ENCODE measurements around the gene ABTB2. TPM values are rescaled to one million over a fixed set of nuclear protein-coding genes. Genes with fewer than 3 reads are reported as not detected.

Gene ABTB2
- total and polyA plus RNA-seq, 2 experiments from 2014 or later = 12.4 to 14.3 TPM

DNA sequence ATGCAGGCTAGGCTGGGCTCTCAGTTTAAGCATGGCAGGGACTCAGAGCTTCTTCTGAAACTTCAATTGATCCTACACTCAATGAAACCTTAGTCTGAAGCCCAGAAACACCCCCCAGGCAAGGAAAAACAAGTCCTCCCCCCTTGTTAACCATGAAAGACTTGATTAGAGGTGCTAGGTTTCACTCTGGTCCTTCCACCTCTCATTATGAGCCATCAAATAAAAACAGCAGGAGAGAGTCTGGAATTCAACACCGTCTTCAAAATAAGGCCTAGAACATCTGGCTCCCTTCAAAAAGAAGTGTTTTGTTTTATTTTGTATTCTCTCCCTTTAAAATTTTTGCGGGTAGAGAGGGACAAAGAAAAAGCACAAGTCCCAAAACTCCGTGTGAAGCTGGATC, 156.7 kb downstream of the ABTB2 start:
- Histone ChIP-seq H3K27me3 (no peaks in the 10 kb centered on the region), H3K9me2 (replicated peaks; ENCODE audit: insufficient read depth) (no peaks in the 10 kb centered on the region), H3K4me1 (ENCODE audit: insufficient read depth) (peaks cover 5% of the 10 kb centered on the region), H3K36me3 (replicated peaks; ENCODE audit: insufficient read depth, low read depth) (no peaks in the 10 kb centered on the region), H3K27ac (no peak overlapping the region), H3K4me2 (no peak overlapping the region), H4K20me1 (ENCODE audit: insufficient read depth, poor library complexity, severe bottlenecking) (no peaks in the 10 kb centered on the region), H3K79me2 (no peaks in the 10 kb centered on the region), H3K4me3 (no peak overlapping the region), H2AFZ (no peak overlapping the region), H3K9me3 (ENCODE audit: low read depth) (no peaks in the 10 kb centered on the region)
- DNase-seq (ENCODE audit: low spot score) = no peak
- WGBS (ENCODE audit: low lambda C conversion rate, missing lambda C conversion rate) = 59% methylated on average over 3 of the region's 3 CpGs
- TF ChIP-seq EZH2 (IDR thresholded peaks at IDR 0.05; ENCODE audit: borderline replicate concordance) (no peak), CTCF (IDR thresholded peaks at IDR 0.05; ENCODE audit: poor library complexity) (no peak), EZH2phosphoT487 (IDR thresholded peaks at IDR 0.05; ENCODE audit: low read depth, severe bottlenecking, unreplicated experiment) (no peak)

DNA sequence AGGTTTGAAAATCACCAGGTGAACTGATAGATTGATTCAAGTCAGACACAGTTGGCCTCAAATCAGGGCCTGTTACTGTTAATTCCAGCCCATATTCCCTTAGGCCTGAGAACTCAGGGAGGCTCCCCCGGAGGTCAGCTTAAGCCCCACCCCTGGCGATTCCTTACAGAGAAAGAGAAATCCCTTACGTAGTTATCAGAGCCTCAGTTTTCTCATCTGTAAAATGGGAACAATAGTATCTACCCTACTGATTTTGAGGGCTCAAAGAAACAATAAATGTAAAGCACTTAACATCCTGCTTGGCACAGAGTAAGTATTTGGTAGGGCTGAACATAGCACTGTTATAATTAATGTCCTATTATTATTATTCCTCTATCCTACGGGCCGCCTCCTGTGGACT, 158.3 kb downstream of the ABTB2 start:
- H3K4me3 ChIP-seq = no peak overlapping the region
- H3K27me3 ChIP-seq = no peaks in the 10 kb centered on the region
- no peaks in the 10 kb centered on the region for H3K79me2 ChIP-seq
- H3K9me2 ChIP-seq (replicated peaks; ENCODE audit: insufficient read depth) = no peaks in the 10 kb centered on the region
- no peak for TF ChIP-seq EZH2phosphoT487 (IDR thresholded peaks at IDR 0.05; ENCODE audit: low read depth, severe bottlenecking, unreplicated experiment)
- TF ChIP-seq EZH2 (IDR thresholded peaks at IDR 0.05; ENCODE audit: borderline replicate concordance) = no peak
- TF ChIP-seq CTCF (IDR thresholded peaks at IDR 0.05; ENCODE audit: poor library complexity) = no peak
- no peaks in the 10 kb centered on the region for H4K20me1 ChIP-seq (ENCODE audit: insufficient read depth, poor library complexity, severe bottlenecking)
- no peak overlapping the region for H3K27ac ChIP-seq
- H2AFZ ChIP-seq = no peak overlapping the region
- peaks cover 2% of the 10 kb centered on the region for H3K4me1 ChIP-seq (ENCODE audit: insufficient read depth)
- WGBS (ENCODE audit: low lambda C conversion rate, missing lambda C conversion rate) = 74% methylated on average over 5 of the region's 5 CpGs
- H3K36me3 ChIP-seq (replicated peaks; ENCODE audit: insufficient read depth, low read depth) = no peaks in the 10 kb centered on the region
- DNase-seq (ENCODE audit: low spot score) = no peak
- H3K4me2 ChIP-seq = no peak overlapping the region
- no peaks in the 10 kb centered on the region for H3K9me3 ChIP-seq (ENCODE audit: low read depth)

GRCh38 chr11:34198523-34198922, 159.3 kb downstream of the ABTB2 start:
- Histone ChIP-seq H3K36me3 (replicated peaks; ENCODE audit: insufficient read depth, low read depth) (no peaks in the 10 kb centered on the region), H4K20me1 (ENCODE audit: insufficient read depth, poor library complexity, severe bottlenecking) (no peaks in the 10 kb centered on the region), H3K9me3 (ENCODE audit: low read depth) (no peaks in the 10 kb centered on the region), H3K27me3 (no peaks in the 10 kb centered on the region), H3K4me2 (no peak overlapping the region), H3K4me1 (ENCODE audit: insufficient read depth) (no peaks in the 10 kb centered on the region), H3K4me3 (no peak overlapping the region), H3K79me2 (no peaks in the 10 kb centered on the region), H2AFZ (no peak overlapping the region), H3K9me2 (replicated peaks; ENCODE audit: insufficient read depth) (no peaks in the 10 kb centered on the region), H3K27ac (no peak overlapping the region)
- no peak for TF ChIP-seq EZH2 (IDR thresholded peaks at IDR 0.05; ENCODE audit: borderline replicate concordance)
- TF ChIP-seq EZH2phosphoT487 (IDR thresholded peaks at IDR 0.05; ENCODE audit: low read depth, severe bottlenecking, unreplicated experiment) = no peak
- TF ChIP-seq CTCF (IDR thresholded peaks at IDR 0.05; ENCODE audit: poor library complexity) = no peak
- WGBS (ENCODE audit: low lambda C conversion rate, missing lambda C conversion rate) = 97% methylated on average over 6 of the region's 6 CpGs
- DNase-seq (ENCODE audit: low spot score) = no peak

DNA sequence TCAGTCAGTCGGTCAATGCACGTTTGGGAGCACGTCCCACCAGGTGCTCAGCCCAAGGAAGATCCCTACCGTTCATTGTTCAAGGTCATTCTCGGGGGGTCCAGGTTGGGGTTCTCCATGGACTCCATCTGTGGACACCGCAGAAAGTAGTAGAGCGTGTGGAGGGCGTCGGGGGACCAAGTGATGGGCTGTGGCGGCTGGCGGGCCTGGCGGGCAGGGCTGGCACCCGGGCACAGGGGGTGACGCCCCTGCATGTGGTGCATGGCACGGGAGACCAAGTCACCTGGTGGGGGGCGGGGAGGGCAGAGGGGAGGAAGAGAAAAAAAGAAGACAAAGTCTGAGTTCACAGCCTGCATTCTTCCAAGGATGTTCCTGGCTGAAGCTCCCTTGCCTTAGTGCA, 160.6 kb downstream of the ABTB2 start:
- Histone ChIP-seq H2AFZ (no peak overlapping the region), H3K27me3 (no peaks in the 10 kb centered on the region), H3K79me2 (no peaks in the 10 kb centered on the region), H4K20me1 (ENCODE audit: insufficient read depth, poor library complexity, severe bottlenecking) (no peaks in the 10 kb centered on the region), H3K36me3 (replicated peaks; ENCODE audit: insufficient read depth, low read depth) (no peaks in the 10 kb centered on the region), H3K9me3 (ENCODE audit: low read depth) (no peaks in the 10 kb centered on the region), H3K9me2 (replicated peaks; ENCODE audit: insufficient read depth) (no peaks in the 10 kb centered on the region), H3K27ac (no peak overlapping the region), H3K4me2 (no peak overlapping the region), H3K4me3 (no peak overlapping the region), H3K4me1 (ENCODE audit: insufficient read depth) (peaks cover 5% of the 10 kb centered on the region)
- TF ChIP-seq CTCF (IDR thresholded peaks at IDR 0.05; ENCODE audit: poor library complexity) = no peak
- WGBS (ENCODE audit: low lambda C conversion rate, missing lambda C conversion rate) = 96% methylated on average over 10 of the region's 16 CpGs
- DNase-seq (ENCODE audit: low spot score) = no peak
